Prostate gland (tissue), 2 donors: Measurements from ENCODE around the gene KRTAP5-9. TPM values are rescaled to one million over a fixed set of nuclear protein-coding genes. Genes with fewer than 3 reads are reported as not detected.
"Not testable (repeated sequence)": the region's sequence is repeated elsewhere in the genome, so short reads cannot be mapped to it uniquely, and the experiment has no call there.

Experiments used
- DNase-seq: peaks from one replicate; pipeline ENCODE4 v3.0.0-alpha.2; 2019; ENCODE audit warnings: low spot score
- H3K27ac ChIP-seq, 2 donors: fragments of 200-600 bp; sonication (generic); 2 replicates each; pipeline ENCODE4 v1.5.1; 2017 to 2019
- H3K27me3 ChIP-seq: fragments of 200-600 bp; sonication (generic); replicated peaks from 2 replicates; pipeline ENCODE4 v1.5.1; 2019; ENCODE audit not compliant: insufficient read depth
- H3K36me3 ChIP-seq, 2 donors: fragments of 200-600 bp; sonication (generic); 1 replicate in 1 of 2; 2 replicates in 1 of 2; pipeline versions ENCODE4 v1.5.1 to v1.8.1; 2017 to 2019
- H3K4me1 ChIP-seq: fragments of 200-600 bp; sonication (generic); replicated peaks from 2 replicates; pipeline ENCODE4 v1.5.1; 2019
- H3K4me3 ChIP-seq, 2 donors: fragments of 200-600 bp; sonication (generic); 2 replicates each; pipeline ENCODE4 v1.5.1; 2017 to 2019
- H3K9me3 ChIP-seq: fragments of 200-600 bp; sonication (generic); 2 replicates; pipeline ENCODE4 v1.5.1; 2017
- CTCF ChIP-seq, 4 experiments: fragments of 200-600 bp in 2 of 4; fragments of 450-650 bp in 2 of 4; sonication (generic) in 2 of 4; IDR thresholded peaks; 1 replicate in 3 of 4; 2 replicates in 1 of 4; pipeline ENCODE4 v1.5.1; 2016 to 2019; ENCODE audit warnings: antibody characterized with exemption in 4 of 4, mild to moderate bottlenecking in 2 of 4, moderate library complexity in 2 of 4
- POLR2A ChIP-seq: fragments of 450-650 bp; IDR thresholded peaks from one replicate; pipeline ENCODE4 v1.6.1; 2016; ENCODE audit warnings: antibody characterized with exemption, mild to moderate bottlenecking
- POLR2AphosphoS5 ChIP-seq: sonication (generic); formaldehyde crosslinking; IDR thresholded peaks from one replicate; pipeline ENCODE4 v1.6.1; 2017; ENCODE audit warnings: antibody characterized with exemption
- WGBS: methylation state at CpG from one replicate; pipeline ENCODE4 v1.1.5; 2018; 5-methylcytosine and 5-hydroxymethylcytosine counted together
- intact Hi-C: fragments of 100-400 bp; cut with DNase I; formaldehyde crosslinking; loops from one replicate; pipeline ENCODE4 v1.14.2; 2022
- total RNA-seq, 2 donors: library from RNA; depleted of rRNA; stranded (reverse); fragments of >200 nt; gene quantifications; one replicate each; pipeline ENCODE4 v1.1.0, GENCODE V29; 2016

Gene KRTAP5-9
- total RNA-seq, 2 donors from 2014 or later = 2.2 TPM; not detected in 1

DNA sequence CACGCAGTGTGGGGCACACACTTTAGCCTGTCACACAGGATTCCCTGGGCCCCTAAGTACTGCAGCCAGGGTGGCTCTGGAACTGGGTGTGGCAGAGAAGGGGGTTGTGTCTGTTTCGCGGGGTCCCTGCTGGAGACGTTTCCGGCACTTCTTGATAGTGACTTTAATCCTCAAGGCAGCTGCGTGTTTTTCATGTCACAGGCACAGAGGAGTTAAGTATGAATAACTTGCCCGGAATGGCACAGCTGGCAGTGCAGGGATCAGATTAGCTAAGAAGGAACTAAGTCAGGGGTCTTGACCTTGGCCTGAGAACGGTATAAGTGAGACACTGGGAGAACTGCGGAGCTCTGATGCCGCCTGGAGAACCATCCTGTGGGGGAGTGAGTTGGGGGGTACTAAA lies 28.7 kb upstream of the KRTAP5-9 start:
- DNase-seq = no peak
- TF ChIP-seq POLR2AphosphoS5 (no peak), POLR2A (no peak), CTCF (IDR thresholded peaks at IDR 0.05) (no peak)

DNA sequence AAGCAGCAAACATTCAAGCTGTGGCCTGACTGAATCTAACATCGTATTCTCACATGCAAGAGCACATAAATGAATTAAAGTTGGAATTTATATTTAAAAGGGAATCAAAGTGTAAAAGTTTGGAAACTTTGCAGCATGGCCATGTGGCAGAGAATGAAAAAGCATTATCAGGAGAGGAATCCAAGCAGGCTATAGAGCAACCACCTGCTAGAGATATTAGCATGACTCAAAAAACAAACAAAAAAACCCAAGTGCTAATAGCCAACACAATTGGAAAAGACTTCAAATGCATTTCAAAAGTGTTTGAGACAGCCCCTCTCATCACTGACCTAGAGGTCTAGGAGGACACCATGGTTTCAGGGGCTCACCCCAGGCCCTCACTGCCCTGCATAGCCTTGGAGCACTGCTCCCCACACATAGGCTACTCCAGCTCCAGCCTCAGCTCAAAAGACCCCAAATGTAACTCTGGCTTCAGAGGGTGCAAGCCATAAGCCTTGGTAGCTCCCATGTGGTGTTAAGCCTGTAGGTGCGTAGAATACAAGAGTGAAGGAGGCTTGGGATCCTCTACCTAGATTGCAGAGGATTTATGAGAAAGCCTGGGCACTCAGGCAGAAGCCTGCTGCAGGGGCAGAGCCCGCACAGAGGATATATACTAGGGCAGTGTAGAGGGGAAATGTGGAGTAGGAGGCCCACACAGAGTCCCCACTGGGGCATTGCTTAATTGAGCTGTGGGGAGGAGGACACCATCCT lies 22.9 kb upstream of the KRTAP5-9 start:
- H3K27ac ChIP-seq = no peak overlapping the region
- DNase-seq = no peak
- TF ChIP-seq POLR2A (no peak), CTCF (IDR thresholded peaks at IDR 0.05) (no peak), POLR2AphosphoS5 (no peak)
- H3K9me3 ChIP-seq = no peaks in the 10 kb centered on the region
- 59% methylated on average over 3 of the region's 3 CpGs for WGBS
- no peaks in the 10 kb centered on the region for H3K4me1 ChIP-seq
- H3K36me3 ChIP-seq = no peaks in the 10 kb centered on the region
- no peaks in the 10 kb centered on the region for H3K27me3 ChIP-seq
- H3K4me3 ChIP-seq = no peak overlapping the region
- intact Hi-C loops = no loop called here

More for the DNA sequence above, 28.7 kb upstream of the KRTAP5-9 start:
- Histone ChIP-seq H3K27ac (no peak overlapping the region), H3K36me3 (no peaks in the 10 kb centered on the region), H3K9me3 (no peaks in the 10 kb centered on the region), H3K4me1 (no peaks in the 10 kb centered on the region), H3K4me3 (no peak overlapping the region), H3K27me3 (no peaks in the 10 kb centered on the region)
- WGBS = 75% methylated on average over 10 of the region's 10 CpGs
- intact Hi-C loops = no loop called here

DNA sequence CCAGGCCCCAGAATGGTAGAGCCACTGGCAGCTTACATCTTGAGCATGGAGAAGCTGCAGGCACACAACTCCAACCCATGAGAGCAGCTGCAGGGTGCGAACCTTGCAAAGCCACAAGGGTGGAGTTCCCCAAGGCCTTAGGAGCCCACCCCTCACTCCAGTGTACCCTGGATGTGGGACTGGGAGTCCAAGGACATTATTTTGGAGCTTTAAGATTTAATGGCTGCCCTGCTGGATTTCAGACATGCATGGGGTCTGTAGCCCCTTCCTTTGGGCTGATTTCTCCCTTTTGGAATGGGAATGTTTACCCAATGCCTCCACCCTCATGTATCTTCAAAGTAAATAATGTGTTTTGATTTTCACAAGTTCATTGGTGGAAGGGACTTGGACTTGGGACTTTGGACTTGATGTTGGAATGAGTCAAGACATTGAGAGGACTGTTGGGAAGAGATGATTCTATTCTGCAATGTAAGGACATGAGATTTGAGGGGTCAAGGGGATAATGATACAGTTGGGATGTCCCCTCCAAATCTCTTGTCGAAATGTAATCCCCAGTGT lies 22.2 kb upstream of the KRTAP5-9 start:
- no peak for TF ChIP-seq POLR2AphosphoS5
- no peak for TF ChIP-seq POLR2A
- TF ChIP-seq CTCF (IDR thresholded peaks at IDR 0.05) = no peak
- no peak overlapping the region for H3K27ac ChIP-seq
- H3K4me3 ChIP-seq = no peak overlapping the region
- no peaks in the 10 kb centered on the region for H3K4me1 ChIP-seq
- H3K9me3 ChIP-seq = no peaks in the 10 kb centered on the region
- DNase-seq = no peak
- intact Hi-C loops = no loop called here
- 93% methylated on average over 2 of the region's 2 CpGs for WGBS
- H3K27me3 ChIP-seq = no peaks in the 10 kb centered on the region
- H3K36me3 ChIP-seq = no peaks in the 10 kb centered on the region

DNA sequence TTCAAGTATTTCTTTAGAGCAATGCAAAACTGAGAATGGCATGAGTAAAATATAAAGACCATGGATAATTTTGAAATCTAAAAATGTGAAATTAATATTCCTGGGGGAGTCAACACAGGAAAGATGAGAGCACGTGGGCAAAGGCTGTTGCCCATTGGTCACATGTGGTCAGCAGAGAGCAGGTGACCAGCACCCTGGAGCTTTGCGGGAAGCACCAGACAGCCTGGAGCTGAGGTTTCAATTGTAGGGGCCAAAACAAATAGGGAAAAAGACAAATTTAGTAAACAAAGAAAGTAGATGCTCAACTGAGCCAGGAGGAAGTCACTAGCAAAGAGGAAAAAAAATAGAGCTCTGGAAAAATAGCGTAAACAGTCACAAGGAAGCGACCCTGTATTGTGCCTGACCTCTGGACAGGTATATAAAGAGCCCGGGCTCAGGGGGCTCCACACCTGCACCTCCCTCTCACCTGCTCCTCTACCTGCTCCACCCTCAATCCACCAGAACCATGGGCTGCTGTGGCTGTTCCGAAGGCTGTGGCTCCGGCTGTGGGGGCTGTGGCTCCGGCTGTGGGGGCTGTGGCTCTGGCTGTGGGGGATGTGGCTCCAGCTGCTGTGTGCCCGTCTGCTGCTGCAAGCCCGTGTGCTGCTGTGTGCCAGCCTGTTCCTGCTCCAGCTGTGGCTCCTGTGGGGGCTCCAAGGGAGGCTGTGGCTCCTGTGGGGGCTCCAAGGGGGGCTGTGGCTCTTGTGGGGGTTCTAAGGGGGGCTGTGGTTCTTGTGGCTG lies 21.2 kb upstream of the KRTAP5-9 start, which contains the start of gene KRTAP5-7:
Gene KRTAP5-7 (plus strand): TSS at position 472 of the 780 bp plus-strand sequence. CDS start 34 bp downstream, at position 506.
- DNase-seq, H3K27ac ChIP-seq, H3K27me3 ChIP-seq, H3K36me3 ChIP-seq, H3K4me1 ChIP-seq, H3K9me3 ChIP-seq, intact Hi-C loops, H3K4me3 ChIP-seq: not testable (repeated sequence)
- WGBS = 44% methylated on average over 8 of the region's 10 CpGs

GRCh38 chr11:71527576-71528210 lies 20.5 kb upstream of the KRTAP5-9 start:
- no peaks in the 10 kb centered on the region for H3K4me1 ChIP-seq
- intact Hi-C loops = no loop called here
- DNase-seq = no peak
- H3K9me3 ChIP-seq = no peaks in the 10 kb centered on the region
- no peak overlapping the region for H3K4me3 ChIP-seq
- TF ChIP-seq POLR2AphosphoS5 = no peak
- TF ChIP-seq CTCF (IDR thresholded peaks at IDR 0.05) = no peak
- TF ChIP-seq POLR2A = no peak
- WGBS = 89% methylated on average over 6 of the region's 6 CpGs
- no peaks in the 10 kb centered on the region for H3K27me3 ChIP-seq
- H3K36me3 ChIP-seq = no peaks in the 10 kb centered on the region
- H3K27ac ChIP-seq = no peak overlapping the region
